CD4-positive, alpha-beta memory T cell (primary cell): Measurements from ENCODE around the gene PRTG. TPM values are rescaled to one million over a fixed set of nuclear protein-coding genes. Genes with fewer than 3 reads are reported as not detected.

ENCODE experiments used
- CTCF ChIA-PET: fragments of 350-600 bp; sonication (Branson Sonifier 250); formaldehyde crosslinking; loops from one replicate; lab custom pipeline; 2021; ENCODE audit warnings: inconsistent platforms; ENCODE audit not compliant: partially characterized antibody; lab: Charles Lee
- POLR2A ChIA-PET: fragments of 350-600 bp; sonication (Branson Sonifier 250); formaldehyde crosslinking; loops from one replicate; lab custom pipeline; 2021; ENCODE audit not compliant: partially characterized antibody; lab: Charles Lee
- DNase-seq, 5 donors: peaks; one replicate each; pipeline versions ENCODE4 v3.0.0 to v3.0.0-alpha.2; 2020 to 2022; ENCODE audit warnings: mixed read lengths in 1 of 5
- H3K27ac ChIP-seq: one replicate; pipeline ENCODE4 v1.7.0; 2013; ENCODE audit warnings: low read depth, low read length
- H3K27me3 ChIP-seq: 2 replicates; pipeline ENCODE4 v1.7.0; 2013; ENCODE audit warnings: mild to moderate bottlenecking, low read length, moderate library complexity; ENCODE audit not compliant: insufficient read depth
- H3K36me3 ChIP-seq: 2 replicates; pipeline ENCODE4 v1.7.0; 2013; ENCODE audit warnings: mild to moderate bottlenecking, low read length, moderate library complexity; ENCODE audit not compliant: insufficient read depth
- H3K4me1 ChIP-seq: 2 replicates; pipeline ENCODE4 v1.7.0; 2013; ENCODE audit warnings: mild to moderate bottlenecking, low read length, moderate library complexity; ENCODE audit not compliant: insufficient read depth
- H3K4me3 ChIP-seq, 2 donors: one replicate each; pipeline ENCODE4 v1.7.0; 2013; ENCODE audit warnings: low read length in 2 of 2, mild to moderate bottlenecking in 1 of 2
- H3K9me3 ChIP-seq, 2 donors: one replicate each; pipeline ENCODE4 v1.7.0; 2013; ENCODE audit warnings: low read length in 2 of 2, control low read depth in 1 of 2; ENCODE audit not compliant: control insufficient read depth in 1 of 2
- H3K27ac Mint-ChIP-seq, 7 donors: one replicate each; pipeline ENCODE4 v1.8.0; 2020 to 2021; ENCODE audit warnings: mixed read lengths in 7 of 7, mild to moderate bottlenecking in 6 of 7, inconsistent platforms in 3 of 7, moderate library complexity in 3 of 7
- H3K27me3 Mint-ChIP-seq, 2 donors: one replicate each; pipeline ENCODE4 v1.8.0; 2020 to 2021; ENCODE audit warnings: mixed read lengths in 2 of 2
- H3K36me3 Mint-ChIP-seq, 2 donors: one replicate each; pipeline ENCODE4 v1.8.0; 2020 to 2021; ENCODE audit warnings: mixed read lengths in 2 of 2, inconsistent platforms in 1 of 2, mild to moderate bottlenecking in 1 of 2
- H3K4me1 Mint-ChIP-seq, 4 donors: one replicate each; pipeline ENCODE4 v1.8.0; 2020 to 2021; ENCODE audit warnings: mixed read lengths in 4 of 4, mild to moderate bottlenecking in 1 of 4
- H3K4me3 Mint-ChIP-seq, 8 donors: one replicate each; pipeline ENCODE4 v1.8.0; 2020 to 2021; ENCODE audit warnings: mixed read lengths in 8 of 8, mild to moderate bottlenecking in 7 of 8, moderate library complexity in 6 of 8, inconsistent platforms in 3 of 8
- H3K9me3 Mint-ChIP-seq, 8 donors: one replicate each; pipeline ENCODE4 v1.8.0; 2020 to 2021; ENCODE audit warnings: mixed read lengths in 8 of 8, mild to moderate bottlenecking in 5 of 8, inconsistent platforms in 3 of 8, moderate library complexity in 1 of 8
- intact Hi-C: fragments of 100-400 bp; cut with micrococcal nuclease; formaldehyde crosslinking; loops from one replicate; pipeline ENCODE4 v1.15.1; 2023
- polyA plus RNA-seq, 2 donors: library from polyadenylated mRNA; unstranded; fragments of 300-500 nt; fragmentation: Illumina TruSeq; gene quantifications; one replicate each; pipeline ENCODE4 v1.2.3, GENCODE V29; 2021
- total RNA-seq, 2 experiments: library from RNA; stranded (reverse); gene quantifications; one replicate each; pipeline ENCODE4 v1.2.3, GENCODE V29; 2021

The PRTG gene
- total and polyA plus RNA-seq, 4 experiments from 2014 or later, result not detected

- H3K27ac ChIP-seq, result no peak overlapping the region
- intact Hi-C loops, result no loop called here
- peak in 2 of 5 donors; percentile 2 to 8 for DNase-seq
- no peaks in the 10 kb centered on the region for H3K36me3 ChIP-seq
- Mint-ChIP-seq H3K27me3 (peaks cover 18 to 20% of the 10 kb centered on the region in 2 donors), H3K9me3 (no peaks in the 10 kb centered on the region), H3K36me3 (no peaks in the 10 kb centered on the region), H3K27ac (no peak overlapping the region), H3K4me3 (peak overlapping the region in 7 of 8 donors; percentile 36 to 70 (median 59)), H3K4me1 (peaks cover 0 to 11% (median 2%) of the 10 kb centered on the region in 4 donors)
- CTCF ChIA-PET, result no interaction called here
- H3K9me3 ChIP-seq, result no peaks in the 10 kb centered on the region
- POLR2A ChIA-PET, result no interaction called here
- peaks cover 12% of the 10 kb centered on the region for H3K4me1 ChIP-seq
- peak overlapping the region in 1 of 2 donors; percentile 45 for H3K4me3 ChIP-seq
- peaks cover 22% of the 10 kb centered on the region for H3K27me3 ChIP-seq
Observed at GRCh38 chr15:55742498-55742926, 440 bp downstream of the PRTG start.

- Mint-ChIP-seq H3K4me1 (peaks cover 0 to 11% (median 2%) of the 10 kb centered on the region in 4 donors), H3K27ac (no peak overlapping the region), H3K36me3 (no peaks in the 10 kb centered on the region), H3K4me3 (no peak overlapping the region), H3K27me3 (peaks cover 18 to 20% of the 10 kb centered on the region in 2 donors), H3K9me3 (no peaks in the 10 kb centered on the region)
- CTCF ChIA-PET, result no interaction called here
- peak in 1 of 5 donors; percentile 8 for DNase-seq
- intact Hi-C loops, result no loop called here
- Histone ChIP-seq H3K9me3 (no peaks in the 10 kb centered on the region), H3K4me1 (peaks cover 12% of the 10 kb centered on the region), H3K27me3 (peaks cover 26% of the 10 kb centered on the region), H3K27ac (no peak overlapping the region), H3K4me3 (peak overlapping the region; percentile 11 to 45), H3K36me3 (no peaks in the 10 kb centered on the region)
- POLR2A ChIA-PET, result no interaction called here
Observed at GRCh38 chr15:55741833-55742497, 987 bp downstream of the PRTG start.

GRCh38 chr15:55740981-55741832, 1.7 kb downstream of the PRTG start:
- intact Hi-C loops, result no loop called here
- no peaks in the 10 kb centered on the region for H3K36me3 Mint-ChIP-seq
- Histone ChIP-seq H3K27me3 (peaks cover 26% of the 10 kb centered on the region), H3K4me3 (peak overlapping the region in 1 of 2 donors; percentile 6), H3K9me3 (no peaks in the 10 kb centered on the region), H3K4me1 (peaks cover 12% of the 10 kb centered on the region), H3K36me3 (no peaks in the 10 kb centered on the region), H3K27ac (no peak overlapping the region)
- H3K4me3 Mint-ChIP-seq, result no peak overlapping the region
- ChIA-PET CTCF (no interaction called here), POLR2A (no interaction called here)
- no peak overlapping the region for H3K27ac Mint-ChIP-seq
- no peak for DNase-seq
- peaks cover 0 to 11% (median 2%) of the 10 kb centered on the region in 4 donors for H3K4me1 Mint-ChIP-seq
- H3K27me3 Mint-ChIP-seq, result peaks cover 18 to 20% of the 10 kb centered on the region in 2 donors
- no peaks in the 10 kb centered on the region for H3K9me3 Mint-ChIP-seq

- Mint-ChIP-seq H3K36me3 (no peaks in the 10 kb centered on the region), H3K27ac (no peak overlapping the region), H3K4me1 (peaks cover 0 to 11% (median 2%) of the 10 kb centered on the region in 4 donors), H3K9me3 (no peaks in the 10 kb centered on the region), H3K4me3 (no peak overlapping the region), H3K27me3 (peaks cover 16 to 21% of the 10 kb centered on the region in 2 donors)
- Histone ChIP-seq H3K36me3 (no peaks in the 10 kb centered on the region), H3K27me3 (peaks cover 26% of the 10 kb centered on the region), H3K4me1 (peaks cover 12% of the 10 kb centered on the region), H3K27ac (no peak overlapping the region), H3K4me3 (no peak overlapping the region), H3K9me3 (no peaks in the 10 kb centered on the region)
- CTCF ChIA-PET, result interaction anchor here (0.5 kb wide), 1 partner anchor 17 kb away, joined by 3 read pairs; no protein-coding TSS in a partner anchor
- POLR2A ChIA-PET, result no interaction called here
- DNase-seq, result no peak
- intact Hi-C loops, result no loop called here
Observed at GRCh38 chr15:55740359-55740878, 2.5 kb downstream of the PRTG start.

GRCh38 chr15:55739641-55740040, 3.3 kb downstream of the PRTG start:
- intact Hi-C loops, result no loop called here
- Mint-ChIP-seq H3K27me3 (peaks cover 11 to 15% of the 10 kb centered on the region in 2 donors), H3K4me1 (peaks cover 0 to 7% (median 2%) of the 10 kb centered on the region in 4 donors), H3K4me3 (no peak overlapping the region), H3K9me3 (no peaks in the 10 kb centered on the region), H3K36me3 (no peaks in the 10 kb centered on the region), H3K27ac (no peak overlapping the region)
- DNase-seq, result no peak
- POLR2A ChIA-PET, result no interaction called here
- H3K9me3 ChIP-seq, result no peaks in the 10 kb centered on the region
- CTCF ChIA-PET, result interaction anchor here (0.5 kb wide), 1 partner anchor 16 kb away, joined by 3 read pairs; no protein-coding TSS in a partner anchor
- no peaks in the 10 kb centered on the region for H3K36me3 ChIP-seq
- no peak overlapping the region for H3K27ac ChIP-seq
- peaks cover 26% of the 10 kb centered on the region for H3K27me3 ChIP-seq
- peaks cover 12% of the 10 kb centered on the region for H3K4me1 ChIP-seq
- H3K4me3 ChIP-seq, result no peak overlapping the region

- POLR2A ChIA-PET, result no interaction called here
- no peaks in the 10 kb centered on the region for H3K36me3 ChIP-seq
- H3K27me3 Mint-ChIP-seq, result peaks cover 6 to 16% of the 10 kb centered on the region in 2 donors
- intact Hi-C loops, result no loop called here
- DNase-seq, result no peak
- H3K4me3 ChIP-seq, result no peak overlapping the region
- H3K27me3 ChIP-seq, result peaks cover 24% of the 10 kb centered on the region
- no peaks in the 10 kb centered on the region for H3K36me3 Mint-ChIP-seq
- H3K9me3 Mint-ChIP-seq, result no peaks in the 10 kb centered on the region
- H3K27ac ChIP-seq, result no peak overlapping the region
- H3K9me3 ChIP-seq, result no peaks in the 10 kb centered on the region
- CTCF ChIA-PET, result no interaction called here
- H3K27ac Mint-ChIP-seq, result no peak overlapping the region
- H3K4me1 Mint-ChIP-seq, result peaks cover 0 to 3% (median 1%) of the 10 kb centered on the region in 4 donors
- H3K4me3 Mint-ChIP-seq, result no peak overlapping the region
- peaks cover 12% of the 10 kb centered on the region for H3K4me1 ChIP-seq
Observed at GRCh38 chr15:55738715-55739114, 4.2 kb downstream of the PRTG start.

GRCh38 chr15:55737373-55737772, 5.6 kb downstream of the PRTG start:
- peaks cover 12% of the 10 kb centered on the region for H3K4me1 ChIP-seq
- no peak overlapping the region for H3K4me3 ChIP-seq
- Mint-ChIP-seq H3K4me3 (no peak overlapping the region), H3K27ac (no peak overlapping the region), H3K4me1 (no peaks in the 10 kb centered on the region), H3K36me3 (no peaks in the 10 kb centered on the region), H3K27me3 (peaks cover 3 to 15% of the 10 kb centered on the region in 2 donors), H3K9me3 (no peaks in the 10 kb centered on the region)
- no peaks in the 10 kb centered on the region for H3K36me3 ChIP-seq
- intact Hi-C loops, result no loop called here
- peaks cover 20% of the 10 kb centered on the region for H3K27me3 ChIP-seq
- no peak overlapping the region for H3K27ac ChIP-seq
- CTCF ChIA-PET, result no interaction called here
- H3K9me3 ChIP-seq, result no peaks in the 10 kb centered on the region
- DNase-seq, result no peak
- POLR2A ChIA-PET, result no interaction called here
